ENCODE data around the gene LSAMP. TPM values are rescaled to one million over a fixed set of nuclear protein-coding genes. Genes with fewer than 3 reads are reported as not detected.

Gene LSAMP
- total and polyA plus RNA-seq, 3 donors from 2014 or later: 3.1 to 10.3 (median 9.1) TPM

GRCh38 chr3:115825046-115825445 lies 620.2 kb downstream of the LSAMP start:
- Histone ChIP-seq H3K9me3 (no peaks in the 10 kb centered on the region), H3K4me3 (no peak overlapping the region), H3K27me3 (no peaks in the 10 kb centered on the region), H3K4me1 (no peaks in the 10 kb centered on the region), H3K27ac (no peak overlapping the region), H3K36me3 (ENCODE audit: low read depth, missing control alignments) (no peaks in the 10 kb centered on the region)
- TF ChIP-seq CTCF (IDR thresholded peaks at IDR 0.05) (no peak), POLR2A (IDR thresholded peaks at IDR 0.05) (no peak)
- intact Hi-C loops (cut with DNase I; ENCODE audit: low total_unique reads): no loop called here
- DNase-seq: no peak
- 68 to 83% methylated on average over 2 of the region's 2 CpGs for WGBS, 2 donors

GRCh38 chr3:115823083-115823482 lies 622.2 kb downstream of the LSAMP start:
- H3K4me3 ChIP-seq: no peak overlapping the region
- no peak for DNase-seq
- H3K36me3 ChIP-seq (ENCODE audit: low read depth, missing control alignments): no peaks in the 10 kb centered on the region
- TF ChIP-seq POLR2A (IDR thresholded peaks at IDR 0.05) (no peak), CTCF (IDR thresholded peaks at IDR 0.05) (no peak)
- WGBS, 2 donors: 91 to 92% methylated on average over 2 of the region's 2 CpGs
- H3K4me1 ChIP-seq: no peaks in the 10 kb centered on the region
- intact Hi-C loops (cut with DNase I; ENCODE audit: low total_unique reads): no loop called here
- H3K9me3 ChIP-seq: no peaks in the 10 kb centered on the region
- no peak overlapping the region for H3K27ac ChIP-seq
- H3K27me3 ChIP-seq: no peaks in the 10 kb centered on the region

GRCh38 chr3:115822579-115822978 lies 622.7 kb downstream of the LSAMP start:
- H3K4me3 ChIP-seq: no peak overlapping the region
- H3K36me3 ChIP-seq (ENCODE audit: low read depth, missing control alignments): no peaks in the 10 kb centered on the region
- no peaks in the 10 kb centered on the region for H3K27me3 ChIP-seq
- no peak overlapping the region for H3K27ac ChIP-seq
- H3K4me1 ChIP-seq: no peaks in the 10 kb centered on the region
- DNase-seq: no peak
- 88 to 97% methylated on average over 3 of the region's 3 CpGs for WGBS, 2 donors
- intact Hi-C loops (cut with DNase I; ENCODE audit: low total_unique reads): no loop called here
- no peak for TF ChIP-seq POLR2A (IDR thresholded peaks at IDR 0.05)
- TF ChIP-seq CTCF (IDR thresholded peaks at IDR 0.05): no peak
- no peaks in the 10 kb centered on the region for H3K9me3 ChIP-seq

DNA sequence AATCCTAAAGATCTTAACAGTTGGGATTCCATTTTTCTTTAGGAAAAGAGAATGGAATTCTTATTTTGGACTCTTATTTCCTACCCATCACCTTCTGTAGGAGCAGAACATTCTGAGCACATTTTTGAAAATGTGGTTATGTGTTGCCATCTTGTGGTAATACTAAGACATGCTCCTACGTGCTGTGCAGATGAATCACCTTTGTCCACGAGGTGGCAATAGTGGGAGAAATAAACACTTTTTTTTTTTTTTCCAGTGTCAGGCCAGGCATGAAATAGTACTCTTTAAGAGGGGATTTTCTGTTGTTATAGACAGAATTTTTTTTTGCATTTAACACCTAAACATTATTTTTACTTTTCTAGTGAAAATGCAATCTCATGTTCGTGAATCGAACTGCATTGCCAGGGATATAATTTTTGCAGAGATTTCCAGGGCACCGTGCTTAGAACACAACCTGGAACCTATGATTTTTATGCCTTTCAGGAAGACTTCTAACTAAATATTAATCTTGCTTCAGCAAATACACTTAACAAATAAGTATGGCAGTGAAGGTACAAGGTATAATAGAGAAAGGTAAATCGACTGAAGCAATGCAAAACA lies 625.4 kb downstream of the LSAMP start:
- no peak for TF ChIP-seq POLR2A (IDR thresholded peaks at IDR 0.05)
- TF ChIP-seq CTCF (IDR thresholded peaks at IDR 0.05): peak; percentile 93 to 96 (median 94)
- no peaks in the 10 kb centered on the region for H3K9me3 ChIP-seq
- no peak overlapping the region for H3K27ac ChIP-seq
- H3K27me3 ChIP-seq: no peaks in the 10 kb centered on the region
- intact Hi-C loops (cut with DNase I; ENCODE audit: low total_unique reads): no loop called here
- peak; percentile 86 for DNase-seq
- H3K4me3 ChIP-seq: no peak overlapping the region
- H3K36me3 ChIP-seq (ENCODE audit: low read depth, missing control alignments): no peaks in the 10 kb centered on the region
- H3K4me1 ChIP-seq: no peaks in the 10 kb centered on the region
- 41 to 48% methylated on average over 6 of the region's 6 CpGs for WGBS, 2 donors

DNA sequence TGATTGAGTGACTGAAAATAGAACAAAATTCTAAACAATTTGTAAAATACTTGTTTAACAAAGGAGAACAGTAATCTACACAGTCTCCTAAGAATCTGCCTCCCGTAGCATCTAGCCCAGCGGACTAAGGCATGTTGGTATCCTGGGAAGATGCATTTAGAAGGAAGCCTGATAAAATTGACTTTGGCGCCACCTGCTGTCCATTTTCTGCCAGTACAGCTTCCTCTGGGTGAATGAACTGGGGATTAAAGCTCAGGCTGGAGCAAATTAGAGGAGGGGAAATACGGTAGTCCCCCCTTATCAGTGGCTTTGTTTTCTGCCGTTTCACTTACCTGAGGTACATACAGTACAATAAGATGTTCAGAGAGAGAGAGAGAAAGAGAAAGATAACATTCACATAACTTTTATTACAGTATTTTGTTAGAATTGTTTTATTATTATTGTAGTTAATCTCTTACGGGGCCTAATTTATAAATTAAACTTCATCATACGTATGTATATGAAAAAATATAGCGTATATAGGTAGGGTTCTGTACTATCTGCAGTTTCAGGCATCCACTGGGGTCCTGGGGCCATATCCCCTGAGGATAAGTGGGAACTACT lies 630.4 kb downstream of the LSAMP start:
- no peak overlapping the region for H3K4me3 ChIP-seq
- no peaks in the 10 kb centered on the region for H3K36me3 ChIP-seq (ENCODE audit: low read depth, missing control alignments)
- DNase-seq: peak; percentile 90
- no peaks in the 10 kb centered on the region for H3K9me3 ChIP-seq
- no peaks in the 10 kb centered on the region for H3K27me3 ChIP-seq
- no peak for TF ChIP-seq POLR2A (IDR thresholded peaks at IDR 0.05)
- peak; percentile 91 to 95 (median 91) for TF ChIP-seq CTCF (IDR thresholded peaks at IDR 0.05)
- no peaks in the 10 kb centered on the region for H3K4me1 ChIP-seq
- intact Hi-C loops (cut with DNase I; ENCODE audit: low total_unique reads): no loop called here
- 14 to 19% methylated on average over 8 of the region's 8 CpGs for WGBS, 2 donors
- H3K27ac ChIP-seq: no peak overlapping the region
